ENCODE measurements around the gene BRINP1.

BRINP1 gene

DNA sequence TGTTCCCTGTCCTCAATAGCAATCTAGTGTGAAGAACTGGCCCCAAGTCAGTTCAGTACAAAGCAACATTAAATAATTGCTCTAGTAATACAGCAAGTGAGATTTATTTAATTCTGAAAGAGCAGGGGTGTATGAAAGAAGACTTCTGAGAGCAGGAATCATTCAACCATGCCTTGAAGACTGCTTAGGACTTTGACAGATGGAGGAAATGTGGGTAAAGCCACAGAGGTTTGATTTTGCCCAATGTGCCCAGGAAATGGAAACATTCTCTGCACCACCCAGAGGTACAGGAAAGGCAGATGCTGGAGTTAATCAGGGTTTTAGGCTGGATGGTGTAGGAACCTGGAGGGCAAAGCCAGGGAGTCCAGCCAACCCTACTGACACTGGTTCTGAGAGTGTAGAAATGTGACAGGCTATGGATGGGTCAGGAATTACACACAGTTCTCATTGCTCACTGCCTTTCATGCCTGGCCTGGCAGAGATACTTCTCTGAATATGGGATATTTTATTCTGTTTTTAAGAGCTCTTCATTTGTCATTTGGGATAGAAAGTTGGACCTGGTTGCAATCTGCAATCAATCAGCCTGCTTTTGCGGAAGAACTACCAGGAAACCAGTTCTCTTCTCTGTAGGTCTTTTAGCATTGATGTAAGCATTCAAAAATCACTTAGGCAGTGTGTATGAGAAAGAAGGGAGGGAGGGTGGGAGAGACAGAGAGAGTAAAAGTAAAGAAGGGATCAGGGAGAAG is 88.3 kb downstream of the BRINP1 start:
- DNase-seq = no peak

DNA sequence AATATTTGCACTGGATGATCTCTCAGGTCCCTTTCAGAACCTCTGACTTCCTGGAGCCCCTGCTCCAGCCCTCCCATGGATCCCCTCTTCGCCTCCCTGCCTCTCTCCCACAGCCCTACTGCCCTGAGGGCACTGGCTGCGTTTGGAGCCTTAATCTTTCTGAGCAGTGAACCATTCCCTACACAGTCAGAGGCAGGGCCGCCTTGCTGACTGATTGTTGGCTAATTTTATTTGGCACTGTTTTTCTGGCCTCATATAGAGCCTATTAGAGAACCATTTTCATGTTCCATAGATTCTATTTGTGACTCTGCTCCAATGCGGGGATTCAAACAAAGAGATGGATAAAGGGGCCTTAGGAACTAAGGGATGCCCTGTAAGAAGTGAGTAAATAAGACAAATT is 91.1 kb downstream of the BRINP1 start:
- no peak for DNase-seq

DNA sequence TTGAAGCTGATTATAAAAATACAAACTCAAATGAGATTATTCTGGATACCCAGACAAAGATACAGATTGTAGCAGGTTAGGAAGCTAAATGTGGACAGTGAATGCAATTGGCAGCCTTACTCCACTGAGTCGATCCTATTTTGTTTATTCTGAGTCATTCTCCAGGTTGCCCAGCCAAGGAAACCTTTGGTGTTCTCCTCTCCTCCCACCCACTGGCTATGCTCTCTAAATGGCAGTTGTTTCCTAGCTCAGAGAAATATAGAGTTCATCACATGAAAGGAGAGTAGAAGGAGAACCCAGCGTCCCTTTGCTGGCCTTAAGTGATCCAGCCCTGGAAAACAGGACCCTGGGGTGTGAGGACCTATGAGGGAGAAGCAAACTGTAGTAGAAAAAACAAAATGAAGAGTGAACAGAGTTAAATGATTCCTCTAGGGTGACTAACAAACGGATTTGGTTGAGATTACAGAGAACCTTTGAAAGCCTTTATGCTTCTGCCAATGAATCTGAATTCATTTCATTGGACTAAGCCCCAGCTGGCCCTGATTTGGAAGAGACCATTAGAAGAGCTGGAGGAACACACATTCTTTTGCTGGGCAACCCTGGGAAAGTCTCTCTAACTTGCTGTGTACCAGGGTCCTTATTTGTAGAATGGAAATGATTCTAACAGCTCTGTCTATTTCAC is 95.1 kb downstream of the BRINP1 start:
- DNase-seq = no peak

DNA sequence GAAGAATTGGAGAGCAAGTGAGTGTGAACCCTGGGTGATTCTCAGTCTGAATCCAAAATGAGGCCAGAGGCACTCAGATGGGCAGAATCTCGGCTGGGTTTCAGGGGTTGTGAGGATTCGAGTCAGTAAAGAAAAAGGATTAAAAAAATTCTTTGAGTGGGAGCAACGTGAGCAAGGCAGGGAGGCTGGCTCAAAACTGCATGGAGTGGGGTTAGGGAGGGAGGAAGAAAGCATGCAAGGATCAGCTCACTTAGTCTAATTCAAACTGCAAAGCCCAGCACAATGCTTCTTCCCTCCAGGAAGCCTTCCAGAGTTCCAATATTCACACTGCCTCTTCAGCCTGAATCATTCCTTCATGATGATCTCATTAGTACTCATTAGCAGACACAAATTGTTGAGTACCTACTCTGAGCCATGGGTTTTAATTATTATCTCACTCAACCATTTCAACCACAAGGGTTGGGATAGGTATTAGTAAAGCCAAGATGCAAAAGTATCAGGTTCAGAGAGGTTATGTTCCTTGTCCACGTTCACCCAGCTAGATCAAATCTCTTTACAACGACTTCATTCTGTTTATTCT is 95.8 kb downstream of the BRINP1 start:
- no peak for DNase-seq

DNA sequence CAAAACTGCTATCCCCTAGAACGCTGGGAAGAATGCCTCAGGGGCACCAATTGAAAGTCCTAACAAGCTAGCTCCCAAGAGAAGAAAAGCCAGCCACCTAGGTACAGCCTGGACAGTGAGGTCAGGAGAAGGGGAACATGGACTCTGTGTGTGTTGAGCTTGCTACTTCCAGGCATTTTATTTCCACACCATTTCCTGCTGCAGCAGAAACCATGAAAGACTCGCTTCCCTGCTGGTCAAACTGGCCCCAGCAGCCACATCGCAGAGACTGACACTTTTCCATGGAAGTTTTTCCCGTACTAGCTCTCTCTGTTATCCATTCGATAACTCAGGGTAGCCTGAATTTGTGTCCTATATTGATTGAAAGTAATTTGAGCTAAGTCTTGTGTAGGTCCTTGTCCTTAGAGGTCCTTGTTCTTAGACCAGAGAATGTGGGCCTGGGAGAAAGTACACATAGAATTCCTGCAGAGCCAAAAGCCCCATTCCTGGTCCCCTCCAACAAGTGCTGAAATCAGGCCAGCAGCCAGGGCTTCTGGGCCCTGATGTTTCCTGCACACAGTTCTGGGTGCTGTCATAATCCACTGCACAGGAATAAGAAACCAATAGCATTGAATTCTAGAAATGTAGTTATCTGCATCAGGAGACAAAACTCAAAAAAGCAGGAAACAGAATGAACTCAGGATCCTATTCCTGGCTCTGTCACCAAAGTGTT is 96.6 kb downstream of the BRINP1 start:
- DNase-seq = no peak

DNA sequence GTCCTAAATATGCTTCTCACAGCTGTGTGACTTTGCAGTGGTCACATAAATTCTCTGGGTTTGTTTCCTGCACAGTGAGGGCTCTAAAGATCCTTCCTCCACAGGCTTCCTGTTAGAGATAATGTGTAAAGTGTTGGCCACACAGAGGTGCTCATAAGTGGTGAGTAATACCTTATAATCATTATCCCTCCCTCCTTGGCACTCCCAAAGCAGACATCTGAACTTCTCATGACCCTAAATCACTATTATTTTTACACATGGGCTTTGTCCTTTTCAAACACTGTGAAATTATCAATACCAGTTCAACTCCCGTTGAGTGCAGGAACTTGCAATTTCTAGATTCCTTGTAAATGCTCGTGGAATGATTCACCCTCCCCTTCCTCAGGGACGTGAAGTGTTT is 100.2 kb downstream of the BRINP1 start:
- no peak for DNase-seq

DNA sequence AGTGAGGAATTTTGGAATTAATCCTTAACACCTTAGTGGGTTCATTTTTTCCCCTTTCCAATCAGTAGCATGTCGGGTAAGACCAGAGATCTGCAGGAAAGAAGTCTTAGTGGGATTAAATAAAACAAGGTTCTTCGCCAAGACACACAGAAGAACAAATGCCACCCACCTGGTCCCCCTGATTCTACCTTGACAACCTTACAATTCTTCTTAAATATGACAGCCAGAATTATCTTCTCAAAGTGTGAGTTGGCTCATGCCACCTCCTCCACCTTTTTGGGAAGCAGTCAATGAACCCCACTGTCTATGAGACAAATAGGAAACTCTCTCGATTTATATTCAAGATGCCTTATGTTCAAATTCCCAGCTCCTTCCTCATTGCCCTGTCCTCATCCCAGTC is 105.1 kb downstream of the BRINP1 start:
- no peak for DNase-seq

DNA sequence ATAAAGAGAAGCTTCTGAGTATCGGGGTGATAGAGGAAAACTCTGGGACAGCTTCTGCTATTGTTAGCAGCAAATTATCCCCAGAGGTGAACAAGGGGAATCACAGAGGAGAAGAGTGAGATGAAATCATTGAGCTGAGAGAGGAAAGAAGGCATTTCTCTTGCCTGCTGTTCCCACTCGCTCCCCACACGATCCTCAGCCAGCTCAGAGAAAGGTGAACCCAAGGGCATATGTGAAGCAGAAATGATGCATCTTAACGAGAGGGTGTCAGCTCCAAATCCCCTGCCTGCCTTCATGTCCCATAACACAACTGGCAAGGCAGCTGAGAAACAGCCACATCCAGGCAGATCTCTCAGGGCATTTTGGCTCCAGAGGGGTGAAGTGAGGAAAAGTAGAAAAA is 111.6 kb downstream of the BRINP1 start:
- no peak for DNase-seq

DNA sequence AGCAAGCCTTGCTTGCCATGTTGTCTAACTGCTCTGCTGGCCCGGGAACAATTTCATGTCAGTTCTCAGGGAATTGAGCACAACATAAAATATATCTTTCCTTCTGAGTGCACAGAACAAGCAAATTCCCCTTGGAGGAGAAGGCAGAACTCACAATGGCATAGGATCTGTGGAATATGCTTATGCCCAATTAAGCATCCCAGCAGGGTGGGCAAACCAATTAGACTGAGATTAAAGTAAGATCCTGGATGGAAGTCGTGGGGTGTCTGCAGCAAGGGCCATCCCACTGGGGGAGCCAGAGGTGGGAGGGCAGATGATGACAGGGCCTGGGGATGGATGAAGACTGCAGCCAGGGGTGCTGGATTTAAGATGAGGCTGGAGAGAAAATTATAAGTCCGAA is 114.1 kb downstream of the BRINP1 start:
- no peak for DNase-seq

DNA sequence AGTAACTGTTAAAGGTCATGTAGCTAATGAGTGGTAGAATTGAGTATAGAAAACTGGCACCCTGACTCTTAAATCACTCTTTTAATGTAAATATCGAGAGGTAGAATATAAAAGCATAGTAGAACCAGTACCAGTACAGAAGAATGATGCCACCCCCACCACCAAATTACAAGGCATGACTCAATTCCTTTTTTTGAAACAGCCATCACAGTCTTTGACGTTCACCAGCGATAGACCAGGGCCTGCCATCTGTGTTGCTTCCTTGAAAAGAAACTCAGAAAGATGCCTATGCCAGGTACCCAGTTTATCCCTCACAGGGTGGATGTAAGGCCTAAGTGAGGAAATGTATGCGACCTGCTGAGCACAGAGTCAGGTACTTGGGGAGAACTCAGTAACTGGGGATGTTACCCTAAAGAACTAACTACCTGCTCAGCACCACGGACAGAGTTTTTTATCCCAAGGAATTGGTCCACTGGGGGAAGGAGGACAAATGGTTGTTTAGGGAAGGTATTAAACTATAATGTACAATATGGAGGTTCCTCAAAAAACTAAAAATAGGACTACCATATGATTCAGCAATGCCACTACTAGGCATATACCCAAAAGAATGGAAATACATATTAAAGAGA is 116.5 kb downstream of the BRINP1 start:
- DNase-seq = no peak

DNA sequence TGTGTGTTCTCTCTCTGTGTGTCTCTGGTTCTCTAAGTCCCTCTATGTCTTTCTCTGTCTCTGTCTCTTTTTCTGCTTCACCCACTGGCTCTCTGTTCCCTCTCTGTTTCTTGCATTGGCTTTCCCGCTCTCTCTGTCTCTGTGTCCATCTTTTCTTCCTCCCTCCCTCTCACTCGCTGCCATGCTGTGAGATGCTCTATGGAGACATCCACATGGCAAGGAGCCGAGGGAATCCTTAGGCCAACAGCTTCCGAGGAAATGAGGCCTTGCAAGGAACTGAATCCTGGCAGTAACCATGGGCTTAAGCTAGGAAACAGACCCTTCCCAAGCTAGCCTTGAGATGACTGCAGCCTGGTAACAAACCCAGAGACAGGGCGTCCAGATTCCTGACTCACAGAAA is 117.3 kb downstream of the BRINP1 start:
- no peak for DNase-seq

DNA sequence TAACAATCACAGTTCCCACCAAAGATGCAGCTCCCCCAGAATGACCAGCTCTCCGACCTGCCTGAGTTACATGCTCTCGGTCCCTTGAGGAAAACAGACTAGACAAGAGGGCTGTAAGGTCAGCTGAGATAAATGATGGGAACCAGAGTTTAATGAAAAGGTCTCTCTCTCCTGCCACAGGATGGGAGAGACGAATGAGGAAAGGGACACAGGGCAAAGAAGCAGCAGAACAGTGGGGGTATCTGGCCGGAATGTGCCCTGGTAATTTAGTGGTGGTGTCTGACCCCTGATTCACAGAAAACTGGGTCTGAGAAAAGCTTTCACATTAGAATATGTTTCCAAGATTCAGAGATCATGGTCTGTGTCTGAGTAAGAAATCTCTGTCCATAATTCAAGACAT is 118.5 kb downstream of the BRINP1 start:
- DNase-seq = no peak

DNA sequence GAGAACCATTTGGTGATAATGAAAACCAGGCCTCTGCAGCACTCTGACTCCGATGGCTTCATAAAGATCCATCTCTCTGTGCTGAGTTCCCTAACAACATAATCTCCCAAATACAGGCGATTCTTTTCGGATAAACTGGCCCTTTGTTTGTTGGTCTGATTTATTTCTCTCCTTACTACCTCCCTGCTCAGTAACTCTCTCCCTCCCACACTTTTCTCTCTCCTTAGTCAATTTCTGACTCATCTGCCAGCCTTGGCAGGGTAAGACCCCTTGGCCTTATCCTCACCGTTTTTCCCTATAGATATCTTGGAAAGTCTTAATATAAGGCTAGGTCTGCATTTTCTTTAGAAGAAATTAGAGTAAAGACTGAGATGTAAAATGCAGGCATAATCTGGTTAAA is 128.7 kb downstream of the BRINP1 start:
- DNase-seq = no peak

DNA sequence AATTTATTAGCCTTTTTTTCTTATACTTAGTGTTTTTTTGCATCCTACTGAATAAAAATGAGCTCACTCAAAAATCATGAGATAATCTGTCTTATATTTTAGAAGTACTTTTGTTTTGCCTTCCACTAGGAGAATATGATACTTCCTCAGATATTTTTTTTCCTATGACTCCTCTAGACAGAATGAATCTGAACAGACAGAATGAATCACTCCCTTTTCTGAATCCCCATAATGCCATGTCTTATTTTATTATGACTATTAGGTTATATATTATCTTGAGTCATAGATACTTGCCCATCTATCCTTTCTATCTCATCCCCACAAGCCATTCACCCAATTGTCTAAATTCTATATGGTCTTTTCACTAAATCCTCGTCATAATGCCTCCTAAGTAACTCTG is 134.6 kb downstream of the BRINP1 start:
- no peak for DNase-seq

DNA sequence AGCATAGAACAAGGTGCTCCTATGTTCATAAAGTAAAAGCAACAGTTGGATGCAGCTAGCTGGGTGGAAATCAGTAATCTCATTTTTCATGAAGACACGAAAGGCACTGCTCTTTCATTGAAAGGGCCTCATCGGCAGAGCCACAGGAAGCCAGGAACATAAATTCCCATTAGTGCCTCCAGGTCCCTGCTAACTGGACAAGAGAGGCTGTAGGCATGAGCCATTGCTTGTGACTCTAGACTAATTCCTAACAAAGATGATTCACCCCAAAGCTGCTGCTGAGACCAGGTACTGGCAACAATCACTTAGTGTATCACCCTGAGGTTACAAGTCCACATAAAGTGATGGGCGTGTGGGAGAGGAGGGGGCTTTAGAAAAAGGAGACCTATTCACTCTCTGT is 141.8 kb downstream of the BRINP1 start:
- DNase-seq = no peak

DNA sequence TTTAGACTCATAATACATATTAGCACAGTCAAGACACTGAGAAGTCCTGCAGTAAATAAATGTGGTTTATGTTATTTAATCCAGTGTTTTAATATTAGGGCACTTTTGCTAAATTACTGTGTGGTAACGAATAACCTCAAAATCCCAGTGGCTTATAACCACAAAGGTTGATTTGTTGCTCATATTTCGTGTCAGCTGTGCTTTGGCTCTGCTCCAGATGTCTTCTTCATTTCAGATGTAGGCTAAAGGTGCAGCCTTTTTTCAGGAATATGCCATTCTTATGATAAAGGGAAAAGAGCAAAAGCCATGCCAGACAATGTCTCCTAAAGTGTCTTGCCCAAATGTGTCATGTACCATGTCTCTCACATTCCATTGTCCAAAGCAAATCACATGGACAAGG is 144.8 kb downstream of the BRINP1 start:
- DNase-seq = no peak

DNA sequence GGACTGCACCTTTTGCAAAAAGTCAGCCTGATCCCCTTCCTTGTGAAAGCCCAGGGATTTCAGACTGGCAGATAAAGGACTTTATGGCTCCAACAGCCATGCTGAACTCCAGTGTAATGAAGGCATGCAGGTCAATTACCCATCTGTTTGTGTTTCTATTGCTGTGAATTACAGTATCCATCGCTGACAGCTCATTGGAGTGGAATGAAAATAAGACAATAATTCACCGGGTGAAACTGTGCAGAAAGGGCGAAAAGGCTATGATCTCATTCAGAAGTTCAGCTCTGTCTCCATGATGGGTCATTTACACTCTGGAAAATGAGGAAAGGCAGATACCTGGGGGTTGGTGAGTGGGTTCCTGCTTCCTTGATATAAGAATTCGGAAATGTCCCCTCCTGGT is 148.0 kb downstream of the BRINP1 start:
- no peak for DNase-seq

DNA sequence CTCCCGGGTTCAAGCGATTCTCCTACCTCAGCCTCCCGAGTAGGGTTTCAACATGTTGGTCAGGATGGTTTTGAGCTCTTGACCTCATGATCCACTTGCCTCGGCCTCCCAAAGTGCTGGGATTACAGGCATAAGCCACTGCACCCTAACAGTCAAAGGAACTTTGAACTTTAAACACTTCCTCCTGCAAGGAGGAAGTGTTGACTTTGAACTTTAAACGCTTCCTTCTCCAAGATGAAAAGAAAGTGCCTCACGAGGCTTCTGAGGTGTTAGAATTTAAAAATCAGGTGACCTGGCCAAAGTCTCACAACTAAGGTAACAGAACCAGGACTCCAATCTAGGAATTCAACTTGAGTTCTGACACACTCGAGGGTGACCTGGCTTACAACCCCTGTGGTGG is 150.9 kb downstream of the BRINP1 start:
- DNase-seq = no peak

DNA sequence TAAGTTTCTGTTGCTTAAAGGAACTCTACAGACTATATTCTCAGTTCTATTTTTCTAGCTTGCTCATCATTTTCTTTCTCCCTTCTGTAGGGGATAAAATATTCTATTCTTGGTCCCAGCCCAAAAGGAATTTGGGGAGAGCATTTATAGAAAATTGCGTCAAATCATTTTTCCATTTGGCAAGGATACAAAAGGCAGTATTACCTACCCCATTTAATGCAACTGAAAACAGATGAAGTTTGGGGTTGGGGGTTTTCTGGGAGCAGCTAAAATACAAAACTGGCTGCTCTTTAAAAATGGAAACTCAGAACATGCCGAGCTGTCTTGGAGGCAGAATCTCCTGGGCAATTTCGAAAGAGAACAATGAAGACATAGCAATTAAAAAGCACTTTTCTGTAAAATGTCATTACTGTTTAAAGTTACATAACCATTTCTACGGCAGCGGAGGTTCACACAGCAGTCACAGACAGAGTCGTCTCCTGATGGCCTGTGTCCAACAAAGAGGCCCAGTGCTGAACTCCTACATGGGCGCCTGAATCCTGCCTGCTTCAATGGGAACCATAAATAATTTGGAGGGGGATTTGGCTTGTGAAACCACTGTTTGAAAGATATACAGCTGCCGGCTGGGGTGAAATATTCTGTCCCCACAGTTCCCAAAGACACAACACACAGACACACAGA is 152.4 kb downstream of the BRINP1 start:
- no peak for DNase-seq

DNA sequence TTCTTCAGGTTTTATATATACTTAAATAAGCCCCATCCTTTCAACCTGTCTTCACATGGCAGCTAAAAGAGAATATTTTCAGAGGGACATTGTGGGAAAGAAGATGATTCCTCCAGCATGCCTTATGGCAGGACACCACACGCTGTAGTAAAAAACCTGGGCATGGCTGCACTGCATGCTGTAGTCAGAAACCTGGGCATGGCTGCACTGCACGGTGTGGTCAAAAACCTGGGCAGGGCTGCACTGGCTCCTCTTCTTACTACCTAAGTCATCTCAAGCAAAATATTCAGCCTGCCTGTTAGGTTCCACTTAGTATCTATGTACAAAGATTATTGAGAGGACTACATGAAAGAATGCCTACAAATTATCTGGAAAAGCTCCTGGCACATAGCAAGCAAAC is 153.6 kb downstream of the BRINP1 start:
- no peak for DNase-seq

DNA sequence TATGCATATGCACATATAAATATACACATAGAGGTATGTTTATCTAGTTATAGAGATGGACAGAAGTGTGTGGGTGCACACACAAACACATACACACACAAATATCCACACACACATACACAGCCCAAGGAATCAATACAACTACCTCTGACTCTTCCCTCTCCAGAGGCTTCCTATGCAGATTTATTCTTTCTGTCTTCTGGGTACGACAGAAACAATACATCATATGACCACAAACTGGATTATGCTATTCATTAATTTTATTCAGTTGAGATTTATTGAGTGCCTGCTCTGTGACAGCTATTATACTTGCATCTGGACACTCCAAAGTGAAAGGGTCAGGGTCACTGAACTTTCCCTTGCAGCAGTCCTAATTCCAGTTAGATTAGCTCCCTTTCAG is 155.8 kb downstream of the BRINP1 start:
- no peak for DNase-seq

DNA sequence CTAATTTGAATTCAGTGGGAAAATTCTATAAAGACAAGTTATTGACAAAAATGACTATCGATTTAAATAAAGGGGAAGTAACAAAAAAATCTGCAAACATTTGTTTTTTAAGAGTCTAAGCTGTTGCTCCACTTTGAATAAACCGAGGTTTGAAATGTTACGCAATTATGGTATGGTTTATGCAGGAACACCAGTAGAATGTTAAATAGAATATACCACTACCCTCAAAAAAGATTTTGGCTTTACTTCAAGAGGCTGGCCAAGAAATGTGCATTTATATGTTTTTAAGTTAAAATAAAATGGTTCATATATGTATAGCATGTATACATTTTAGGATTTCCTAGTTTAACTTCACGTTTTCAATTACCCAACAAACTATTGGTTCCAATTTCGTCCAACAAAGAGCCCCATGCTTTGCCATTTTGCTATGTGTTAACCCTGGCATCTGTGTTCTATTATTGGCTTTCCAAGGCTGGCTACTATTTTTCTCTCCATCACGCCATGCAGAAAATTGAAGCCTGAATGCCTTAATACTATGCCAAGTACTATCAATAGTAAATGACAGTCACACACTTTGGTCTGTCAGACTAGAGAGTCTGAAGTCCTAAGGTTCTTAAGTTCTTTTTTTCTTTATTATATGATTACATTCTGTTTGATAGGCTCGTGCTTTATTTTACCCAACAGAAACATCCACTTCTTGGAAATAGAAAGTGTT is 171.2 kb downstream of the BRINP1 start:
- DNase-seq = no peak
